ENCODE results near the gene BANK1.

BANK1 gene

DNA sequence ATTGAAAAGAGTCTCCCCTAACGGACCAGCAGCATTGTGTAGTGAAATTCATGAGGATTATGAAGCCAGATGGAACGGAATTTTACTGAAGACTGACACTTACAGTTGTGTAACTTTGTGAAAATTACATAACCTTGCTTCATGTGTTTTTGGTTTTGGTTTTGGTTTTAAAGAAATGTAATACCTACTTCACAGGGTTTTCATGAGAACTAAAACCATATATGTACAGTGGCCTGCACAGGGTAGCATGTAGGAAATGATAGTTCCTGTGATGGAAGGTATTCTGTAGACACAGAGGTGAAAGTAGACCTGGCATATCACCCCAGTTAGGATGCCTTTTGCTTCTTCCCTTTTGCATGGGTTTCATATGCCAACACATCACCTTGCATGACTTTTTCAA, 247.0 kb downstream of the BANK1 start:
- DNase-seq, result peak; percentile 71

DNA sequence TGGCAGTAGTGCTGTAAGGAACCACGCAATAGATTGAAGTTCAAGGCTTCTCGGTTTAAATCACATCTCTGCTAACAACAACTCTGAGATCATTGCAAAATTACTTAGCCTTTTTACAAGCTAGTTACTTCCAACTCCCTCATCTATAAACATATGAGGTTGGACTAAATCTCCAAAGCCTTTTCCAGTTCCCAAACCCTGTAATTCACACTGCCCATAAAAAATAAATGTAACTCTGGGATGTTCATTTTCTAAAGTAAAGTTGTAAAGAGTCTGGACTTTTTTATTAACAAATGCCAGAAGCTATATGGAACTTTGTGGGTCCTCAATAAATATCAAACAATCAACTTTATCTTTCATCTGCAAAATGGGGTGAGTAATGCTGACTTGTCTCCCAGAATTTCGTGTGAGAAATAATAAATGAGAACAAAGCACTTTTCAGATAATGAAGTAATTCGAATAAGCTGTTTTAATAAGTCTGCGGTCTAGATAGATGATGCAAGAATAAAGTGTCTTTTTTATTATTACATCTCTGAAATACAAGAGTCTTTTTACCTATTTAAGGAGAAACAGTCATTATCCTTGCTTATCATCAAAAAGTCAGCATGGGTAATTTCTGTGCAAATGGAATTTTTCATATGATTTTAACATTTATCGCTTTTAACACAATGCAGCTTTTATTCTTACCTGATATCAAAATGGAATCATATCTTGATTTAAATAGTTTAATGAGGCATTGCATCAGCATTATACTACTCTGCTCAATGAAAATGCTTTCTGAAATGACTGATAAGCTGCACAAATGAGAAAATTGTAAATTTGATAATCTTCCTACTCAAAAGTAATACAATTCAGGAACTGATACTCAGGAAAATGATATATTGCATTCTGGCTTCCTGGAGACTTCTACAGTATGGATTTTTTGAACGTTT, 252.6 kb downstream of the BANK1 start:
- DNase-seq, result no peak

DNA sequence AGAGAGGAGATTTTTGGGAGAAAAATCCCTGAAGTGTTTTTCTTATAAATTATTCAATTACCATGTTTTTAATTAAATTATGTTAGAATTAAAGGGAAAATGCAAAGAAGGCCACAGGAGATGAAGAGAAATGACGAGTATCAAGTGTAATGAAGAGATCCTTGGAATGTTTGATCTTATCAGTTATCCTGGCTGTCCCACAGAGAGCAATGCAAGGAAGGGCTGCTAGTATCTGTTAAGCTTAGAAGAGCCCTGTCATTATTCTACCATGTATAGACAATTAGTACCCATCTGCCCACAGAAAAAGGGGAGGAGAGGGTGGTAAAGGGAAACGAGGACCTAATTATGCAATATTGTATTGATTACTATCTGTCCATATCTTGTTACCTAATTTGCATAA, 257.1 kb downstream of the BANK1 start:
- no peak for DNase-seq

DNA sequence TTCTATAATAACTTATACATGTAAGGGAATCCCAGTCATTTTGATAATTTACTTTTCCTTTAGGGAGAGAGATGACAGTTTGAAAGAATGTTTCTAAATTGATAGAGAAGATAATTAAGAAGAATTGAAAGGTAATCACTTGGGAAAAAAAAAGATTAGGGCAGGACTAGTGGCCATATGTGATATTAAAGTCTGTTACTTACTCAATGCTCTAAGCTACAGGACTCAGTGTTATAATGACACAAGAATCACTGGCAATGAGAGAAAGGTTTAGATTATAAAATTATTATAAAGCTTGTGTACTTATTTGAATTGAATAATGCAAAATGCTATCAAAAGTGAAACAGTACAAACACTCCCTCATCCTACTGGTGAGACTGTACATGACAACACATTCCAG, 265.3 kb downstream of the BANK1 start:
- no peak for DNase-seq

DNA sequence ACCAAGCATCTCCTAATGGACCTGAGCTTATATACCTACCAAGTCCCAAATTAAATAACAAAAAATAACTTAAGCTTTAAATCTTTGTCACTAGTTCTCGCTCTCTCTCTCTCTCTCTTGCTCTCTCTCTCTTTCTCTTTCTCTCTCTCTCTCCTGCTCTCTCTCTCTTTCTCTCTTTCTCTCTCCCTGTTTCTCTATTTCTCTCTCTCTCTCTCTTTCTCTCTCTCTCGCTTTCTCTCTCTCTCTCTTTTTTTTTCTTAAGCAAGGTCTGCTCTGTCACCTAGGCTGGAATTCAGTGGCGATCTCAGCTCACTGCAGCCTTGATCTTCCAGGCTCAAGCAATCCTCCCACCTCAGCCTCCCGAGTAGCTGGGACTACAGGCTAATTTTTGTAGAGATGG, 266.6 kb downstream of the BANK1 start:
- no peak for DNase-seq

DNA sequence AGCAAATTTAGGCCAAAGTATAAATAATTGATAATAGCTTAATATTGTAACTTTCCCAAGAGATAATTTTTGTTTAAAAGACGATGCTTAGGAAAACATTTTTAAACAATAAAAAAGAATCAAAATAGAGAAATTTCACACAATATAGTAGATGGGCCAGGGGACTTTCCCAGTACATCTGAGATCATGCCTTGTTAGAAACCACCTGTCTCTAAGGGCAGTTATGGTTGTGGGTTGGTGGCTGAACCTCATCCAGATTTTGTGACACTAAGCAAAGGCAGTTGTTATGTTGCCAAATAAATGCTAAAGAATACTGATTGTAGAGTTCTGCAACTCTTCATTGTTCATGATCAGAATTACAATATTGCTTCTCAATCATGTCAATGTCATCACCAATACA, 270.6 kb downstream of the BANK1 start:
- no peak for DNase-seq

DNA sequence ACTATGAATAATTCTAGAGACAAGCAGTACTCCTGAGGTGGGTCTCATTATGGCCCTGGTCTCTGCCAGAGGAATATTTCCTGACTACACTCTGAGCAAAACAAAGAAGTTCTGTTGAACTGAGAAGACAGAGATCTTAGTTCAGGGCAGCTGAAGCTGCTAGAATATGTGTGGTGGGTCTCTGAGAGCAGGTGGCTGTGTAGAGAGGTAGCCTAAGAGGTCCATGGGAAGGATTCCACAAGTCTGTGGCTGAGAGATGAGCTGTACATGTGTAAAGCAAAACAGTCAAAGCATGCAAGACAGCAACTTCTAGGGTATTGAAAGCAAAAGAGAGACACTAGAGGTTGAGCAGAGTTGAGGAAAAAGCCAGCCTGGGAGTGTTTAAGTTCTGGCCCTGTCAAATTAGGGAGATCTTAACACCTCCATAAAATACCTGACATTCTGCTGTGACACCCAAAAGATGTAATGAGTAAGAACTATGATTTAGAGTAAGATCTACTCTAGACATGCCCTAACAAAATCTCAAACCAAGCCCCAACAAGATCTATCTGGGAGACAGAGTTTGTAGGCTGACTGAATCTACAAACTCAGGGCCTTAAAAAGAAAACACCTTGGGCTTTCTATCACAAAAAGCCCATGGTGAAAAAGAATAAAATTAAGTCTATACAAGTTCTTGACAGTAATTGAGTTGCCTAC, 274.4 kb downstream of the BANK1 start:
- DNase-seq, result no peak

DNA sequence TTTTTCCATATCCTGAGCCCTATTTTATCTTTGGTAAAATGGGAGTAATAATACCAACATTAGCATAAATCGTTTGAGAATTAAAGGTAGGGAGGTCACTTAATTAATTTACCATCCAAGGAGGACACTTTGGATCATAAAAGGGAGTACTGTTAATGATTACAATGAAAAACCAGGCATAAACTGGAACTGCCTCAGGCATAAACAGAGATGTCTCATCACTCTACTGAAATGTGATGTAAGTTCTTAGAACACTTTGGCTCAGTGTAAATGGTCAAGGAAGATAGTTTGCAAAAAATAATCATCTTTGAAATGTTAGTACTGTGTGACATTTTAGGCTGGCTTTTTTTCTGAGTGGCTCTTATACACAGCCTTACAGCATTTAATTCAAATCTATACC, 286.1 kb downstream of the BANK1 start:
- DNase-seq, result no peak

DNA sequence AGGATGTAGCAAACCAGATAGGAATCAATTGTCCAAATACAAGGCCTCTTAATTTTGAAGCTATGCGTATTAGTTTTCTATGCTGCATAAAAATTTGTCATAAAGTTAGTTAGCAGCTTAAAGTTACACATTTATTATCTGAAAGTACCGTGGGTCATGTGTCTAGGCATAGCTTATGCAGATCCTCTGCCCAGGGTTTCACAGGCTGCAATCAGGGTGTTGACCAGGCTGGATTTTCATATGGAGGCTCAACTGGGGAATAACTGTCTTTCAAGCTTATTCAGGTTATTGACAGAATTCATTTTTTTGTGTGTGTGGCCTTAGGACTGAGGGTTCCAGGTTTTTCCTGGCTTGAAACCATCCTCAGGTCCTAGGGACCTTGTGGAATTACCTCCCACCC, 289.7 kb downstream of the BANK1 start:
- no peak for DNase-seq

DNA sequence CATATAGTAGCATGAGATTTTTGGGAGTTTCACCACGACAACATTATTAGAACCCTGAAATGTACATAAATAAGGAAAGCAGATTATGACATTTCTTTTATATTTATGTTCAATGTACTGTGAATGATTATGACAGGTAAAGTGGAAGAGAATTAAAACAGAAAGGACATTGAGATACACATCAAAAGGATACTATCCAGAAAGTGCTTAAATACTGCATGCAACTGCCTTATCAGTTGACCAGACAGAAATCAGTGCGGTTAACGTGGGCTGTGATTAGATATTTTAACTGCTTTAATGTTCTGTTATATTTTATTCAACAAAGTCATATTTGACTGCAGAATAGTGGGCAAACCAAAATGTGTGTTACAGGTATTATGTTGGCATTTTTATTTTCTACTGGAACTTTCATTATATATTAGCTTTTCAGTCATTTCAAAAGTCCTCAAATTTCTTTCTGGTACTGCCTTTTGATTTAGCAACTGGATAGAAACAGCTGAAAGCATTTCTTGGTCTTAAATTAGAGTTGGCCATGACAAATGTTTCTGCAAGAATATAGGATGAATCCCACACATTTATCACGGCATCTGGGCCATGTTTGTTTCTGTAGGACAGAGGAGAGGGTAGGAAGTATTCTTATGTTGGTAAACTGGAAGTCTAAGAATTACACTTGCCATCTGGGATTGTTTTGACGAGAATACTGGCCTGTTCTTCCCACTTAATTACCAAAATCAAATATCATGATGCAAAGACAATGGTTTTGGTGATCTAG, 299.5 kb downstream of the BANK1 start:
- no peak for DNase-seq

DNA sequence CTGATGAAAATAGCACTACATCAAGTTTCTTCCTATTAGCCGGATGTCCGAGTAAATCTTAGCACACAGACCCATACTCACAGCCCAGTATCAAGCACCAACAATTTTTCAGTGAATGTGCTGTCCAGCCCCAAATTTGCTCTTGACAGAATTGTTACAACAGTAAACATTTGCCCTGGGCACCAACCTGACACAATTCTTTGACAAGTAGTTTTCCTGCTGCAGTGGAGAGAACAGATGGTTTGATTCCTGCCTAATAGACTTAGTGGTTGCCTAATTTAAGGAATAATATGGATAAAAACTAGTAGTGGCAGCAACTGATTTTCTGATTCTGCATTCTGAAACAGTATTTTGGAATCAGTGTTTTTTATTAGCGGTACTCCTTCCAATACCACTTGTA, 301.1 kb downstream of the BANK1 start:
- no peak for DNase-seq

DNA sequence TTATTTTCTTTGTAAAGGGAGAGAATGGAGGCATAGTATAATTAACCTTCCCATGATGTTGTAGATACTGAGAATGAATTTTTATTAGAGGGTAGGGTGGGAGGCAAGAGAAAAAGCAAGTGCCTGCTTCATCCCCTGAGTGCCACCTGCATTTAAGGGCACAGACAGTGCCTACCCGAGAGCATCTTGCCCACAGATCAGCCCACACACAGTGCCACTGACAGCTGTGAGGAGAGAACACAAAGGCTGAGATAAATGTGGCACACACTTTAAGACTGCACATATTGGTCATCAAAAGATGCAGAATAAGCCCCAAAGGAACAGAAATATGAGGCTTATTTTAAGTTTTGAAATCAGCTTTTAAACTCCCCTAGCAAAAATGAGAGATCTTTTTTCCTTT, 304.0 kb downstream of the BANK1 start:
- DNase-seq, result no peak

DNA sequence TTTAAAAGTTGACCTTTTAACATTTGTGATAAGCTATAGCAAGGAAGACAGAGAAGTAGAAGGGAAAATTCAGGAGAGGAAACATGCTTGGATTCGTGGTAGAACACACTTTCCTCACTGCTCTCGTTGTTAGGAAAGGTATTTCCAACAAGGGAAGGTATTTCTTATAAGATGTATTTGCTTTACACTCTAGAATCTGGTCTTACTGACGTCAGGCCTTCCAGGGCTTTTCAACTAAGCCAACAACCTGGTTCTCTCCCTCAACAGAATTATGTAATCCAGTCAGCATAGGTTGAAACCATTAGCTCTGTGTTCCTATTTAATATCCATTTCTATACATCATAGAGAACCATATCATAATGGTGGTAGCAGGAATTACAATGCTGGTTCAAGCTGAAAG, 312.8 kb downstream of the BANK1 start:
- DNase-seq, result no peak

DNA sequence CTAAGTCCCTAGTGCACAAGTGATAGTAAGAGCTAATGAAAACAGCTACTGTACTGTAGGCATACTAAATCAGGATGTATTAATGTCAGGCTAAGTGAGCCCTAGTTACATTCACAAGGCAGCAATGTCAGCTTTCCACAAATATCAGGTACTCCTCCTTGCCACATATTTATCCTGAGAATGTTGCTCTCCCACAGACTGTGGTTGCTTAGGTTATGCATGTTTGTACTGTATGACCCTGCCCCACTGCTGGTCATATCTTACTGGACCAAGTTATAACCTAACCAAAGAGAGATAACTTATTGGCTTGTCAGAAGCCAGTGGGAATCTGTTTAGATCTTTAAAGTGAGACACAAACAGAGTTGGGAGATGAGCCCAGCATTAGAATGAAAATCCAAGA, 313.7 kb downstream of the BANK1 start:
- no peak for DNase-seq

DNA sequence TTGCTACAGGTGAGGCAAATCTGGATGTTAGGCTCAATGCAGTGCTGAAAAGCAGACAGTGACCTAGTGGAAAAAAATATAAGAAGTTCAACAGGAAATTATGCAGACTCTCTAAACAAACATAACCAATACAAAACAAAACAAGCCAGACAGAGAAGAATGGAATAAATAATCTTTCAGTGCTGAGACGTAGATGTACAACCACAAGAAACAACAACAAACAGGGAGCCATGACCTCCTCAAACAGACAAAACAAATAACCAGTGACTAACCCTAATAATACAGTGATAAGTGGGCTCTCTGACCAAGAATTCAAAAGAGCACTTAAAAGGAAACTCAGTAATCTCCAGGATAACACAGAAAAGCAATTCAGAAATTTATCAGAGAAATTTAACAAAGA, 315.5 kb downstream of the BANK1 start:
- no peak for DNase-seq

DNA sequence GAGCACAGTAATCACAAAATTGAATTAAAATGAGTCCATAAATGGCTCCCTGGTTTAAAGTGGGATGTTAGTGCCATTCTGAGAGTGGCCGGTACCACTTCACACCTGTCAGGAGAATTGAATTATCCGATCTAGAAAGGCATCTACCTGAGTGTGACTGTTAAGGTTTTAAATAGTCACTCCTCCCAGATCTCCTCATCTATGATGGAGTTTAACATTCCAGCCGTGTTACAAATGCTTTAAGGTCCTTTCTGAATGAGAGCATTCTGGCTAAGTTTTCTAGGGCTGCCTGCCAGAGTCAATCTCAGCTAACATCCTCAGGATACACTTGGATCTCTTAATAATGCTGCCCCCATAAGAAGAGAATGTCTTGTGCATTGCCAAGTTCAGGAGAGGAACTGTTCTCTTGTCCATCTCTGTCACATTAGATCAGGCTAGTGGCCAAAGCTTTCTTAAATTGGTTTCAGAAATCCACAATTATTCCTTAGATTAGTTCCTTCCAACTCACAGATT, 323.6 kb downstream of the BANK1 start:
- DNase-seq, result no peak

DNA sequence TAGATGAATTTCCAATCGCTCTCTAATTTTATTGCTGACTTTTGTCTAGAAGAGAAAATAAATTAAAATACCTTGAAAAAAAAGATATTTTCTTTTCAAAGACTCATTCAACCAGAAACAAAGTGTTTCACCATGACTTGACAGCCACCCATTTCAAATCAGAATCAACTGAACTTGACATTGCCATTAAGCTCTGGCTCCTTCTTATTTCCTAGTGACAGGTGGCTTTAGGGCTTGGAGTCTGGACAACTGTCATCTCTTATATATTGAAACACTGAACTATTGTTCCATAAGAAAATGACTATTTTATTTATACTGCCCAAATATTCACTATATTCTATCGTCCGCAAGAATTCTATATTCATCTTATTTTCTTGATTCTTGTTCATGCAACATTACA, 325.6 kb downstream of the BANK1 start:
- DNase-seq, result no peak

DNA sequence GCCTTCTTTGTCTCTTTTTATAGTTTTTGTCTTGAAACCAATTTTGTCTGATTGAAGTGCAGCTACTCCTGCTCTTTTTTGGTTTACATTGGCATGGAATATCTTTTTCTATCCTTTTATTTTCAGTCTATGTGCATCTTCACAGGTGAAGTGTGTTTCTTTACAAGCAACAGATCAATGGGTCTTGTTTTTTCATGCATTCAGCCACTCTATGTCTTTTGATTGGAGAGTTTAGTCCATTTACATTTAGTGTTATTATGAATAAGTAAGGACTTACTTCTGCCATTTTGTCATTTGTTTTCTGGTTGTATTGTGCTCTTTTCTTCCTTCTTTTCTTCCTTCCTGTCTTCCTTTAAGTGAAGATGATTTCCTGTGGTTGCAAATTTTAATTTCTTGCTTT, 330.3 kb downstream of the BANK1 start:
- no peak for DNase-seq
